COR-L47 (cell line): Measurements from ENCODE around the gene CCDC178.
"Not testable (repeated sequence)": the region's sequence is repeated elsewhere in the genome, so short reads cannot be mapped to it uniquely, and the experiment has no call there.

Experiments used
- DNase-seq: peaks from one replicate; lab custom pipeline; 2025; lab: John Stamatoyannopoulos, UW

The CCDC178 gene

DNA sequence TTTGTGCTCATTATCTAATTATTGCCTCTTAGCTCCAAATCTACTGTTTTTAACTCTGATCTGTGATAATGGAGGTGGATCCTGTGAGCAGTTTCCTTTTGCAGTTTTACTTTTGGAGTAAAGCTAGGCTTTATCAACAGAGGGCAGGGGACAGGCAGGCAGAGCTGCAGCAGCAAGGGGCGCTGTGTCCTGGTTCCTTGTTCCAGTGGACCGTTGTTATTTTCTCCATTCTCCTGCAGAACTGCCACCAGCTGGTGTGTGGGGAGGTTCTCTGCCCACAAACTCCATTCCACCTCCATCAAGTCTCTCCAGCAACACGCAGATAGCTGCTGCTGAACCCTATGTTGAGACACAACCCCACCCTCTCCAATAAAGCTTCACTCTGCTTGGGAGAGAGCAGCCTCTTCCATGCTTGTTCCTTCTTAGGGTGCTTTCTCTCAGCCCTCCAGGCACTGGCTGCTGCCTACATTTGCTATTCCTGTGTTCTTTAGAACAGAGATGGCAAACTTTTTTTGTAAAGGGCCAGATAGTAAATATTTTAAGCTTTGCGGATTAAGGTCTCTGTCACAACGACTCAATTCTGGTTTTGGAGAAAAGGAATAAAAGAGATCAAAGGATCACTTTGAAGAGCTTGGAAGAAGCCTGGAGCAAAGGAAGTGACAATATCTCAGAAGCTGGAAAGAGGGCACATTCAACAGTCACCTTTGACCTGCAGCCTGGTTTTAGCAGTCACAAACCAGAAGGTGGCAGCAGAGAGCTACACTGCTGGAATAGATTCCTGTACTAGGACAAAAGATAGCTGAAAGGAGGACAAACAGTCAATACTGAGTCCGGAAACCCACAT, 208.8 kb downstream of the CCDC178 start:
- DNase-seq: peak; percentile 87

DNA sequence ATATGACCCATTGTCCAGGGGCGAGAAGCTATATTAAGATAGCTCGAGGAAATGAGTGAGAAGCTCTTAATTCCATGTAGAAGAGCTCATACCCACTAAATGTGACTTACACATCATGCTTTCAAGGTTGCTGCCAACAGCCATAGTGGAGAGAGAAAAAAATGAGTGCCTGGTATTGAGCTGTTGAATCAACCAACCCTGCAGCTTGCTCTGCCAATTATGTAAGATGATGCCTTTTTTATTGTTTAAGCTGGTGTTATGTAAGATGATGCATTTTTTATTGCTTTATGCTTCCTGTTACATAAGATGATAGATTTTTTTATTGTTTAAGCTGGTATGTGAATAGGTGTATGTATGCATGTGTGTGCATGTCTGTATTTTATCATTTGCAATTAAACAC, 228.2 kb downstream of the CCDC178 start:
- peak; percentile 16 for DNase-seq

DNA sequence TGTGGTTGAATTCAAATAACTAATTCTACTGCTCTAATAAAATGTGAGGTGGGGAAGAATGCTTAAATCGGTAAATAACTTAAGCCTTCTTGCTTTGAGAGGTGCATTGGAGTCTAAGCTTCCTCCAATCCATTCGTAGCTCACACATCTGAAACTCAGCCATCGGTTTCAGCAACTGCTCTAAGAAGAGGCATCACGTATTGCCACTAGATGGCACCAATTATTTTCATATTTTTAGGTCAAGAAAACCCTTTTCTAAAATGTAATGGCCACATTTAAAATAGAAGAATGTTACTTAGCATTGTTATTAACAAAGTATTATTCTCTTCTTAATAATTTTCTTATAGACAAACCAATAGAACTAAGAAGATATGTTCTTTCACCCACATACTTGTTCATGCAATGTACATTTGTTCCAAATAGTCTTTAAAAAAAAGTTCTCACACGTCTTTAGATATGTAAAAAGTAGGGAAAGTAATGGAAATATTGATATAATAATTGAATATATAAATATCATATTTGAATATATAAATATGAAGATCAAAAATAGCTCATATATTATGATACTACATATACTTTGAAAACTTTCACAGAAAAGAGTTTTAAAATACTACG, 229.8 kb downstream of the CCDC178 start:
- DNase-seq: peak; percentile 69

DNA sequence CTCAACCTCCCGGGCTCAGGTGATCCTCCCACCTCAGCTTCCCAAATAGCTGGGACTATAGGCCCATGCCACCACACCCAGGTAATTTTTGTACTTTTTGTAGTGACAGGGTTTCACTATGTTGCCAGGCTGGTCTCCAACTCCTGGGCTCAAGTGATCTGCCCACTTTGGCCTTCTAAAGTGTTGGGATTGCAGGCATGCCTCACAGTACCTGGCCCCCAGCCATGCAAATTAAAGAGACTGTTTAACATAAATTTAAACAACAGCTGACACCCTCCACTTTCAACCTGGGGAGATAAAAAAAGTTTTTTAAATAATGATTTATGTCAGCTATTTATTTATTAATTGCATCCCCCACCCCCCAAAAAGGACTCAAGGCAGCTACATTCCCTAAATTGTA, 234.7 kb downstream of the CCDC178 start:
- no peak for DNase-seq

DNA sequence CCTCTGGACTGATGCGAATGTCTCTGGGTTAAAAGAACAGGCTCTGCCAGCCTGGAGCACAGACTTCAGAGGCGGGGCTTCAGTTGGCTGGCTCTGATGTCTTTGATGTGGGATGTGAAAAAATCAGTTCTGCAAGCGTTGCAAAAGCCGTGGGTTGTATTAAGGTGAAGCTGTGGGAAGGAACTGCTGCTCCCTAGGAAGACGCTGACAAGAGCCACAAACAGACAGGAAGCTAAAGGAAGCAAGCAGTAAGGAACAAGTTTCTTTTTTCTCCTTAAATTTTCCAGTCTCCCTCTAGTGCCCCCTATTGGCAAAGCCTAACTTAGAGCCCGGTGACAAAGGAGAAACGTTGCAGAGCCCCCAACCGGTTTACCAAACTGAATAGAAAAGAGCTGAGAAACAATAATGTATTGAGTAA, 239.0 kb downstream of the CCDC178 start:
- no peak for DNase-seq

GRCh38 chr18:33195795-33196194, 244.7 kb downstream of the CCDC178 start:
- no peak for DNase-seq

- no peak for DNase-seq
Measured at GRCh38 chr18:33194793-33195192, 245.7 kb downstream of the CCDC178 start.

DNA sequence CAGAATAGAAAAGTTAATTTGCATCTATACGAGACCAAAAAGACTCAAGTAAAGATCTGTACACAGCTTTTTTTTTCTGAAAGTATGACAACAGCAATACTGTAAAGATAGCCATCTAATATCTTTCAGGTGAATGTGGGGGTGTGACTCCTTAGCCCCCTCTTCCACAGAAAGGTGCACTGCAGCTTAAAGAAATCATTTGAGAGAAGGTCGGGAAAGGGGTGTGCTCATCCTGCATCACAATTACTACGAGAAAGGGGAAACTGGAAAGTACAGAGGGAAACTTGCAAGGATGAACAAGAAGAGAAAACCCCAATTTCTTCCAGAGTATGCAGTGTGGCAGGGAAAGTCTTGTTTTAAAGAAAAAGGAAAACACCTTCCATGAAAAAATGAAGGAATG, 255.6 kb downstream of the CCDC178 start:
- DNase-seq: no peak

DNA sequence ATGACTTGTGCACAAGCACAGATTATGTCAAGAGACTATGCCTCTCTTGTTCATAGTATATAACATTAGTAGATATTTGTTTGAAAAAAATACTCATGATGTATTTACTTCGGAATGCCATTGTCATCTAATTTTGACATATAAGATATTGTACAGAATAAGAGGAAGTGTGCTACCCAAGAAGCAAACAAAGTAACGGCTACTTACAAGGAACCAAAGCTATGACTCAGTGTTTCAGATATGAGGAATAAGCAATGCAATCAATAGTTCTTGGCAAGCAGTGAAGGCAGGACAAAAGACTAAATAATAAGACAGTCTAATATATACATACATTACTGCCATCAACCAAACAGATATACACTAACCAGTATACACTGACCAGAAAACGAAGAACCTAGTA, 256.3 kb downstream of the CCDC178 start:
- no peak for DNase-seq

DNA sequence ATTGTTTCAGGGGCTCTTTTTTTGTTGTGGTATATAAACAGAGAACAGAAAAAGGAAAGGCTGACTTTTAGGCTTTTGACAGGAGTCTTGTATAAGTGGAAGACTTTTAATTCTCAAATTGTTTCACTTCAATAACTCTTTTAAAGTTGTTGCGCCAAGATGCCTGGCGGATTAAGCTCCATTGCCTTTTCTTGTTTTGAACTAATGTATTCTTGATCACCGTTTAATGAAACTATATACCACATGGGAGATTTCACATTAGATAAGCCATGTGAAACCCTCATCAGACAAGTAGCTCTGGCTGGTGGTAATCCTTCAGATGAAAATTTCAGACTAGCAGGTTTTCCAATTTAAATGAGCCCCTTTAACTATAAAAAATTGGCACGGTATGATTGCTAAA, 257.4 kb downstream of the CCDC178 start:
- DNase-seq: no peak

- DNase-seq: no peak
Measured at GRCh38 chr18:33181016-33181415, 259.5 kb downstream of the CCDC178 start.

GRCh38 chr18:33169218-33169617, 271.3 kb downstream of the CCDC178 start:
- no peak for DNase-seq

GRCh38 chr18:33164121-33164520, 276.4 kb downstream of the CCDC178 start:
- DNase-seq: not testable (repeated sequence)

- no peak for DNase-seq
Measured at GRCh38 chr18:33161131-33161530, 279.4 kb downstream of the CCDC178 start.

- DNase-seq: no peak
Measured at GRCh38 chr18:33159151-33159550, 281.4 kb downstream of the CCDC178 start.

DNA sequence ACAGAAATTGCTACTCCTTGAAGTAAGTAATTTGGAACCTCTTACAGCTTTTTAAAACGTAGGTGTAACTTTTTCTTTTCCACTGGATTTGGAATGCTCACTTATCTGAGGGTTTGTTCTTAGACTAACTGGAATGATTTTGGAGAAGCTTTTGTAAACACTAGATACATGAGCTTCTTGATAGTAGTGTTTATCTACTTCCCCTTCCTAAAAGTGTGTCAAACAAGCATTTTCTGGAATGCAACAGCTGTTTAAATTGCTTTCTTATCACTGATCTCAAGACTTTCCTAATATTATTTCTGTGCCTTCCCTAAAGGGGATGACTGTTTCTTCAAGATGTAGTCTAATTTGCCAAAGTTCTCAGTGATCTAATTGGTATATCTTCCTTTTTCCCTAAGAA, 282.6 kb downstream of the CCDC178 start:
- DNase-seq: no peak

DNA sequence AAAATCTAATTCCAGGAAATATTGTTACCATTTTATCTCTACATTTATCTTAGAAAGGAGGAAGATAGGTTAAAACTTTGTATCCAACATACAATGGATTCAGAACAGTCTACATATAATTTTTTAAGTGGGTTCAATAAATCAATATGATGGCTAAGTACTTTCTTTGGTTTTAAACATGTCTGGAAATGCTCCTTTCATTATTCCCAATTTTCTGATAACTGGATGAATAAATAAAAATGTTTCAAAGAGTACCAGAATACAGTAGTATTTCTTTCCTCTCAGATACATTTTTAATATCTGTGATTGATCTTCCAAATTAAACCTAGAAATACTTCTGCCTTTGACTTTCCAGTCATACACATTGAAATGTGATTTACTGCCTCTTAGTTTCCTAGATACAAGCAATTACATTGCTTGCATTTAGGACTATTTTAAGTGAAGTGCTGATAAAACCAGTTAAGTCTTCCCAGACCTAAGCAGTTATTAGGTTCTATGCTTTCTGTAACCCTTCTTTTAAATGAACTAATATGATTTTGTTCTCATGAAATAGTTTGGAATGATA, 283.5 kb downstream of the CCDC178 start:
- no peak for DNase-seq

DNA sequence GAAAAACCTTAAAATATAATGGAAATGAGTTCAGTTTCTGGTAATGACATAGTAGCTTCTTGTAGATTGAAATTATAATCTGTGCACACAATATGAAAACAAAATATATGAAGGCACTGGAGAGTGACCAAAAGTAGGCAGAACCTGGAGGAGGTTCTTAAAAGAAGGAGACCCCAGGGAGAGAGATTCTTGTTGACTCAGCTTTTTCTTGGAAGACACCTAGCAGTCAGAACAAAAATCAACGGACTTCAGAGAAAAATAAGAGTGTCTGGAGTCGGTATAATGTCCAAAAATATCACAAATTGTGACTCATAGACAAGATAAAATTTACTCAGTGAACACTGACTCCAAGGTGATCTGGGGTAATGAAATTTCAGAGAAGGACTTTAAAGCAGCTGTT, 286.5 kb downstream of the CCDC178 start:
- no peak for DNase-seq

GRCh38 chr18:33152376-33152775, 288.1 kb downstream of the CCDC178 start:
- DNase-seq: no peak

DNA sequence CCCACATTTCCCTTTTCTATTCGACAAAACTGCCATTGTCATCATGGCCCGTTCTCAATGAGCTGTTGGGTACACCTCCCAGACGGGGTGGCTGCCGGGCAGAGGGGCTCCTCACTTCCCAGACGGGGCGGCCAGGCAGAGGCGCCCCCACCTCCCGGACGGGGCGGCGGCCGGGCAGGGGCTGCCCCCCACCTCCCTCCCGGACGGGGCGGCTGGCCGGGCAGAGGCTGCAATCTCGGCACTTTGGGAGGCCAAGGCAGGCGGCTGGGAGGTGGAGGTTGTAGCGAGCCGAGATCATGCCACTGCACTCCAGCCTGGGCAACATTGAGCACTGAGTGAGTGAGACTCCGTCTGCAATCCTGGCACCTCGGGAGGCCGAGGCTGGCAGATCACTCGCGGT, 292.7 kb downstream of the CCDC178 start:
- DNase-seq: not testable (repeated sequence)

DNA sequence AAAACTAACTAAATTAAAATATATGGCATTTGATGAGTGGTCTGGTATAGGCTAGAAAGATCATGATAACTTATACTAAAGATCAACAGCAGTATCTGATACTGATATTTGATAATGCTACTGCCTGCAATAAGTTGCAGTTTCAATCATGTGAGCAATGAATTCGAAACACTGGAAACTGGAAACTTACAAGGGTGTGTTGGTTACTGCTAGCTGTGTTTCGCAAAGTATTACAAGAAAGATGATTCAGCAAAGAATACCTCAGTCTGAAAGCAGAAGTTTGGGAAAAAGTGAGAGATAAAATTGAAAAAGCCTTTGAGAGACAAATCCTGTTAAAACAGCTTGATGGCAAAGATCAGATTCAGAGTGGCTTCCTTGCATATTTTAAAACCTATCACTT, 294.5 kb downstream of the CCDC178 start:
- DNase-seq: no peak

GRCh38 chr18:33135951-33136660, 304.4 kb downstream of the CCDC178 start:
- DNase-seq: no peak

DNA sequence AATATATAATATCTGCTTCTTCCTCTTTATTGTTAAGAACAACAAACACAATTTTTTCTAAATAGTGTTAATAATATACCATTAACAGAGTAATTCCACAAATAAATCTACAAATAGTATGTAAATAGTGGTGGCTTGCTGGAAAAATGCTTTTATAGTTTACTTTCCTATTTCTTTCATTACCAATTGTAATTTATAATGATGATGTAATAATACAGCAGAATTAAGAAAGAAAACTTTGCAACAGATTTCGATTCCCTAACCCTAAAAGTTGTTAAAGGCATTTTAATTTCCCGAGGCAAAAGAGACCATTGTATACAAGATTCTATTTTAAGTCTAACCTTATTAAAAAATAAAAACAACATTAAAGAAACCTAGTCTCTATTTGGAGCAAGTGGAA, 307.9 kb downstream of the CCDC178 start:
- no peak for DNase-seq
